NCI-H2107 treated with DMSO at 0.1 percent for 48 hours (cell line): ENCODE measurements around the gene HSPB3.
"Not testable (repeated sequence)": the region's sequence is repeated elsewhere in the genome, so short reads cannot be mapped to it uniquely, and the experiment has no call there.

Experiments used
- DNase-seq: peaks from one replicate; lab custom pipeline; 2025; ENCODE audit not compliant: unreplicated experiment; lab: John Stamatoyannopoulos, UW

HSPB3 gene

GRCh38 chr5:54454602-54455001, 897 bp upstream of the HSPB3 start:
- DNase-seq, result no peak

DNA sequence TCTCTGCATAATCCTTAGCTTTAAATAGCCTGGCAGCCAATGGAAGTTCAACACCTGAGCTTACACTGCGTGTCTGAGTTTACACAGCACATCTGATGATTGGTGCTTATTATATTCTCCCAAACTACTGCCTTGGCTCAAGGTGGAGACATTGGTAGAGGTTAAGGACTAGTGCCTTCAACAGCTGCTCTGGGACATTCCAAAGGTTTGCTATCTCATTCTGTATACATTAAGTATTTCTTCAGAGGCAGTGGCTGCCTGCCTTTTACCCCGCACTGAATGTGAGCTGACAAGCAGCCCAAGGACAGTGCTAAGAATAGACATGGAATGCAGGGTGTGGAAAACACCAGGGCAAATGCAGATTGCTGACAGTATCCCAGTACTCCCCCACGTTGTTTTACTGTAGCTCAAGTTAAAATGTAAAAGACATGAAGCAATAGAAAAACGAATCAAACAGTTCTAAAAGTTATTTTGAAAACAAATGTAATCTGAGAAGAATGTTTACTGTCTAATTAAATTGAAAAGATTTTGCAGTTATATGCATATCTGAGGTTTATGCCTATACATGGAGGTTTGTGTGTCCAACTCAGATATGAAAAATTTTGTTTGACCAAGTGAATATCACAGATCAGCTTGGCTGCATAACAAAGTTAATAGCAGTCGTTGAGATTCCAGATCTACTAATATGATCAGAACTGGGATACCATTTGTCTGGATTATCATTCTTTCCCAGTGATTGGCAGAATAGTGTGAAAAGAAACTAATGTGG, 1.8 kb downstream of the HSPB3 start:
- DNase-seq, result no peak

DNA sequence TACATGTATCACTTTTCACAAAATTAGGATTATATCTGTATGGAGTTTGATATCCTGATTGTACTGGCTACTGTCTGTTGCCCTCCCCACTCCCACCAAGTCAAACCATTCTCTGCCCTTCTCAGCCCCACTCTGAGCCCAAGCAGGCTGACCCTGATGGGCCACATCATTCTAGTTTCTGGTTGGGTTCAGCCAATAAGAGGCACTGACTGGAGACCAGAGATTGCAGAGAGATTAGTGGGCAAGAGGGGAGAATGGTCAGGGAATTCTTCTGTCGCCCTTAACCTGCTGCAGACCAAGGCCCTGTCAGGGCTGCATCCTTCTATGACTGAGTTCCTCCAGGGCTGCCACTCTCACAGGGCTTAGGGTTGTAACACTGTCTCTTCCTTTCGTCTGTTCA, 2.7 kb downstream of the HSPB3 start:
- no peak for DNase-seq

GRCh38 chr5:54460181-54460919, 4.9 kb downstream of the HSPB3 start:
- DNase-seq, result no peak

- no peak for DNase-seq
Measured at GRCh38 chr5:54462281-54462680, 6.8 kb downstream of the HSPB3 start.

DNA sequence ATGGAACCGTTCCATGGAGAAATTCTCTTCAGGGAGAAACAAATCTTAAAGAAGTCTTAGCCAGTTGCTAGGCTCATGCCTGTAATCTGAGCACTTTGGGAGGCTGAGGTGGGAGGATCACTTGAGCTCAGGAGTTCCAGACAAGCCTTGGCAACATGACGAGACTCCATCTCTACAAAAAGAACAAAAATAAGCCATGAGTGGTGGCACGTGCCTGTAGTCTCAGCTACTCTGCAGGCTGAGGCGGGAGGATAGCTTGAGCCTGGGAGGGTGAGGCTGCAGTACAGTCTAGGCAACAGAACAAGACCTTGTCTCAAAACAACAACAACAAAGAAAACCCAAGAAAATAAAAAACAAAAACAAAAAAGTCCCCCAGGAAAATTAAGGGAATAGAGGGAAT, 8.2 kb downstream of the HSPB3 start:
- no peak for DNase-seq

GRCh38 chr5:54469622-54470021, 14.1 kb downstream of the HSPB3 start:
- no peak for DNase-seq

DNA sequence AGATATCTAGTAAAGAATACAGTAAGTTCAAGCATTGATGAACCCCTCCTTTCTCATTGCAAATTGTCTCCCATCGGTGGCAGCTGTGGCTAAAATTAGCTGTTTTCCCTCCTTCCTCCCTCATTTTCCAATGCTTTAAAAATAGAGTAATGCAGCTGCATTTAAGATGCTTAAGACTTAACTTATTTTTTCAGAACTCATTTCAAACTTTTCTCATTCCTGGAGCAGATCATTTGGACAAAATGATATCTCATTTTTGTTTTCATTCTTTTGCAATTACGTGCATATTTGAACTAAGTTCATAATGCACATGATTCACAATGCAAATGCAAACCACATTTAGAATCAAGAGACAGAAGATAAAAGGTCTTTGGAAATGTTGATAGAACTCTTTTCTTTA, 14.6 kb downstream of the HSPB3 start:
- no peak for DNase-seq

GRCh38 chr5:54470677-54471076, 15.2 kb downstream of the HSPB3 start:
- no peak for DNase-seq

GRCh38 chr5:54471398-54471797, 15.9 kb downstream of the HSPB3 start:
- no peak for DNase-seq

GRCh38 chr5:54476682-54477081, 21.2 kb downstream of the HSPB3 start:
- DNase-seq, result no peak

- no peak for DNase-seq
Measured at GRCh38 chr5:54477941-54478478, 22.5 kb downstream of the HSPB3 start.

DNA sequence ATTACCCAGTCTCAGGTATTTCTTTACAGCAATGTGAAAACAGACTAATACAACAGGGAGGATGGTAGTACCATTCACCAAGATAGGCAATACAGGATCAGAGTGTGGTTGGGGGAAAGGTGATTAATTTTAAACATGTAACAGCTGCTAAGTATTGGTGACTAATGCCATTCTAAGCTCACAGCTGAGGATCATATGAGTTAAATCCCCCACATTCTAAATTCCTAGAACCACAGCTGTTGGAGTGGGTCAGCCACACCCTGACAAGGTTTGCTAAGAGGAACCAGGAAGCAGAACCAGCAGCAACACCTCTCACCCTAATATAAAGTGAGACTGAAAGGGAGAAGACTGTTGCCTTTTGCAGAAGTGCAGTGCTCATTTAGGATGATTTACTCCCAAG, 24.8 kb downstream of the HSPB3 start:
- no peak for DNase-seq

- DNase-seq, result peak; percentile 5
Measured at GRCh38 chr5:54484219-54484894, 28.9 kb downstream of the HSPB3 start.

- not testable (repeated sequence) for DNase-seq
Measured at GRCh38 chr5:54485659-54486058, 30.2 kb downstream of the HSPB3 start.

DNA sequence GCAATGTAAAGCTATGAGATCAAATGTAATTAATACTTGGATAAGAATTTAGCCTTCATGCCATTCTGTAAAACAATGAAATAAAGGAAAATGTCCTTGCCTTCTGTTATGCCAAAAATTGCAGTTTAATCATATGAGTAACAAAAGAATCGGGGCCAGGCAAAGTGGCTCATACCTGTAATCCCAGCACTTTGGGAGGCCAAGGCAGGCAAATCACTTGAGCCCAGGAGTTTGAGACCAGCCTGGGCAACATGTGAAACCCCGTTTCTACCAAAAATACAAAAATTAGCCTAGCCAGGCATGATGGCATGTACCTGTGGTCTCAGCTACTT, 34.1 kb downstream of the HSPB3 start:
- not testable (repeated sequence) for DNase-seq

- no peak for DNase-seq
Measured at GRCh38 chr5:54491326-54491725, 35.8 kb downstream of the HSPB3 start.

DNA sequence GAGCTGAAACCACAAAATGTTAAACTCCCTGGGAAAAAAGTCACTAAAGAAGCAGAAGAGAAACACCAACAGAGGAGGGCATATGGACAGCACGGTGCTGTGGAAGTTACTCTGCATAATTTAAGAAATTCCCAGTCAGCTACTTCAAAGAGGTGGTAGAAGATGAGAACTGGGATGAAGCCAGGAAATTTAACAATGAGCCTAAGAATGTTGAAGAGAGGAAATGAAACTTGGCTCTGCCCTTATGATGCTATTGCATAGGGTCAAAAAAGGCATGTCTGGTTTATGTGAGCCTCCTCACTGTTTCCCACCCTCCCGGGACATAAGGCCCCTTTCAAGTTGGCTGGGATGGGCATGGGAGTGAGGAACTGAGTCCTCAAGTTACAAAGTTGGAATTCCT, 36.7 kb downstream of the HSPB3 start:
- no peak for DNase-seq

DNA sequence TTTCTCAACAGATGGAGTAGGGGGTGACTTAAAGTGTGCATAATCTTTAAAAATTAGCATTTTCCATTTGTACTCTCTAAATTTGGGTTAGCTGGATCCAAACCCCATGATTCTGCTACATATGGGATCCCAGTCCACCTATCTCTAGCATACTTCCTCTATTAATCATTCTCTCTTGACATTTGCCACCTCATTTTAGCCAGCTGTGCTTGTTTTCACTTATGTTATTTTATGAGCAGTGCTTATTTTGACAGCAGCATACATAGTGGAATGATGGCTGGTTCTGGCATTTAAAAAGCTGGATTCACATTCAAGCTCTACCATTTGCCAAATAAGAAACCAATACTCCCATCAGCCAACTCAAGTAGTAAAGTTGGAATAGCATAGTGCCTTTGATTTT, 39.5 kb downstream of the HSPB3 start:
- DNase-seq, result no peak
